MM.1S (cell line): ENCODE measurements around the gene CACNA1C.

Experiments
- DNase-seq: peaks from one replicate; pipeline ENCODE4 v3.0.0-alpha.2; 2015
- H2AFZ ChIP-seq: fragments of 300-600 bp; sonication (generic); 2 replicates; pipeline ENCODE4 v1.6.0; 2016; ENCODE audit warnings: antibody characterized with exemption, low read length
- H3F3A ChIP-seq: fragments of 300-600 bp; sonication (generic); 2 replicates; pipeline ENCODE4 v1.6.1; 2016; ENCODE audit warnings: mild to moderate bottlenecking, antibody characterized with exemption, low read length, moderate library complexity, mixed read lengths; ENCODE audit not compliant: insufficient read depth
- H3K27ac ChIP-seq: fragments of 300-600 bp; sonication (generic); 2 replicates; pipeline ENCODE4 v1.5.1; 2016; ENCODE audit warnings: mild to moderate bottlenecking, low read length
- H3K27me3 ChIP-seq: fragments of 300-600 bp; sonication (generic); replicated peaks from 2 replicates; pipeline ENCODE4 v1.6.0; 2016; ENCODE audit warnings: low read length; ENCODE audit not compliant: insufficient read depth
- H3K36me3 ChIP-seq: fragments of 300-600 bp; sonication (generic); replicated peaks from 2 replicates; pipeline ENCODE4 v1.6.1; 2016; ENCODE audit warnings: mild to moderate bottlenecking, low read length, mixed read lengths; ENCODE audit not compliant: insufficient read depth
- H3K4me1 ChIP-seq: fragments of 300-600 bp; sonication (generic); 2 replicates; pipeline ENCODE4 v1.6.1; 2016; ENCODE audit warnings: low read length, mixed read lengths
- H3K4me2 ChIP-seq: fragments of 300-600 bp; sonication (generic); 2 replicates; pipeline ENCODE4 v1.6.0; 2016; ENCODE audit warnings: low read depth, low read length
- H3K4me3 ChIP-seq: fragments of 300-600 bp; sonication (generic); 2 replicates; pipeline ENCODE4 v1.5.1; 2016; ENCODE audit warnings: low read length, mixed read lengths
- H3K79me2 ChIP-seq: fragments of 300-600 bp; sonication (generic); 2 replicates; pipeline ENCODE4 v1.6.1; 2016; ENCODE audit warnings: mixed run types, low read length, mixed read lengths
- H3K9ac ChIP-seq: fragments of 300-600 bp; sonication (generic); 2 replicates; pipeline ENCODE4 v1.6.1; 2016; ENCODE audit warnings: low read length, mixed read lengths
- H3K9me2 ChIP-seq: fragments of 300-600 bp; sonication (generic); replicated peaks from 2 replicates; pipeline ENCODE4 v1.6.1; 2016; ENCODE audit warnings: mild to moderate bottlenecking, low read length, mixed read lengths; ENCODE audit not compliant: insufficient read depth
- H3K9me3 ChIP-seq: fragments of 300-600 bp; sonication (generic); replicated peaks from 2 replicates; pipeline ENCODE4 v1.6.1; 2016; ENCODE audit warnings: mild to moderate bottlenecking, low read length, mixed read lengths; ENCODE audit not compliant: insufficient read depth
- H4K20me1 ChIP-seq: fragments of 300-600 bp; sonication (generic); 2 replicates; pipeline ENCODE4 v1.6.1; 2016; ENCODE audit warnings: mild to moderate bottlenecking, low read length, moderate library complexity, mixed read lengths; ENCODE audit not compliant: insufficient read depth
- EZH2 ChIP-seq: fragments of 300-600 bp; sonication (generic); optimal IDR thresholded peaks from 2 replicates; pipeline ENCODE3; 2017; ENCODE audit warnings: low read depth, mild to moderate bottlenecking, antibody characterized with exemption, low read length, mixed read lengths
- EZH2phosphoT487 ChIP-seq: fragments of 300-600 bp; sonication (generic); IDR thresholded peaks from 2 replicates; pipeline ENCODE4 v1.6.1; 2018; ENCODE audit warnings: antibody characterized with exemption, low read length
- TF ChIP-seq, protein P1 (sequence below): fragments of 300-600 bp; sonication (generic); IDR thresholded peaks from 2 replicates; pipeline ENCODE4 v1.5.1; 2016; ENCODE audit warnings: antibody characterized with exemption, low read length, mixed read lengths

The CACNA1C gene

GRCh38 chr12:2035431-2036055, 17.2 kb upstream of the CACNA1C start:
- TF ChIP-seq, protein P1, sequence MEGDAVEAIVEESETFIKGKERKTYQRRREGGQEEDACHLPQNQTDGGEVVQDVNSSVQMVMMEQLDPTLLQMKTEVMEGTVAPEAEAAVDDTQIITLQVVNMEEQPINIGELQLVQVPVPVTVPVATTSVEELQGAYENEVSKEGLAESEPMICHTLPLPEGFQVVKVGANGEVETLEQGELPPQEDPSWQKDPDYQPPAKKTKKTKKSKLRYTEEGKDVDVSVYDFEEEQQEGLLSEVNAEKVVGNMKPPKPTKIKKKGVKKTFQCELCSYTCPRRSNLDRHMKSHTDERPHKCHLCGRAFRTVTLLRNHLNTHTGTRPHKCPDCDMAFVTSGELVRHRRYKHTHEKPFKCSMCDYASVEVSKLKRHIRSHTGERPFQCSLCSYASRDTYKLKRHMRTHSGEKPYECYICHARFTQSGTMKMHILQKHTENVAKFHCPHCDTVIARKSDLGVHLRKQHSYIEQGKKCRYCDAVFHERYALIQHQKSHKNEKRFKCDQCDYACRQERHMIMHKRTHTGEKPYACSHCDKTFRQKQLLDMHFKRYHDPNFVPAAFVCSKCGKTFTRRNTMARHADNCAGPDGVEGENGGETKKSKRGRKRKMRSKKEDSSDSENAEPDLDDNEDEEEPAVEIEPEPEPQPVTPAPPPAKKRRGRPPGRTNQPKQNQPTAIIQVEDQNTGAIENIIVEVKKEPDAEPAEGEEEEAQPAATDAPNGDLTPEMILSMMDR = no peak
- TF ChIP-seq EZH2phosphoT487 = no peak
- no peak for TF ChIP-seq EZH2
- no peaks in the 10 kb centered on the region for H3K27me3 ChIP-seq
- H3K79me2 ChIP-seq = no peaks in the 10 kb centered on the region
- H2AFZ ChIP-seq = peak overlapping the region; percentile 95
- no peaks in the 10 kb centered on the region for H3K9me3 ChIP-seq
- no peak overlapping the region for H3K27ac ChIP-seq
- H3F3A ChIP-seq = no peaks in the 10 kb centered on the region
- H3K4me2 ChIP-seq = peak overlapping the region; percentile 97
- H4K20me1 ChIP-seq = no peaks in the 10 kb centered on the region
- no peaks in the 10 kb centered on the region for H3K36me3 ChIP-seq
- H3K9me2 ChIP-seq = no peaks in the 10 kb centered on the region
- DNase-seq = no peak
- H3K9ac ChIP-seq = no peak overlapping the region
- peak overlapping the region; percentile 60 for H3K4me3 ChIP-seq
- H3K4me1 ChIP-seq = 0 out of 2 replicates have a peak, but pooled peaks cover 4% of the 10 kb centered on the region

DNA sequence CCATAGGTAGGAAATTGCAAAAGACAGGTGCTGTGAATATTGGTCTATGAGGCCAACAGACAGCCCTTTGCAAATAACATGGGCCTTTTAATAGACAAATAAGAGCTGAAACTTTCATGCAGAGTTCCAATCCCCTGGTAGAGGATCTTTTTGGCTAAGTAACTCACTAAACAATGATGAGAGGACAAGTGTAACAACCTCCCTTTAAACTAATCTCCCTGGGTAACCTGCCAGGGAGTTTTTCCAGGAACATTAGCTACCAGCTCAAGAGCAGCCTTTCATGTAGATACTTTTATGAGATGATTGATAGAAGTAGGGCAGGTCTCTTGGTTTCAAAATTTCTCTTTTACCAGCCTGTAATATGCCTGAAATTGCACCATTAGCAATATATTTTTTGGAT, 13.8 kb upstream of the CACNA1C start:
- no peak for DNase-seq
- Histone ChIP-seq H3K4me3 (no peak overlapping the region), H2AFZ (no peak overlapping the region), H3K36me3 (no peaks in the 10 kb centered on the region), H3K27ac (no peak overlapping the region), H3K9me2 (no peaks in the 10 kb centered on the region), H3K79me2 (no peaks in the 10 kb centered on the region), H3F3A (no peaks in the 10 kb centered on the region), H3K4me2 (no peak overlapping the region), H3K9me3 (no peaks in the 10 kb centered on the region), H3K27me3 (no peaks in the 10 kb centered on the region), H4K20me1 (no peaks in the 10 kb centered on the region), H3K9ac (no peak overlapping the region), H3K4me1 (0 out of 2 replicates have a peak, but pooled peaks cover 4% of the 10 kb centered on the region)
- TF ChIP-seq EZH2phosphoT487 = no peak
- TF ChIP-seq, protein P1 = no peak
- no peak for TF ChIP-seq EZH2

- Histone ChIP-seq H3K27me3 (no peaks in the 10 kb centered on the region), H3K27ac (no peak overlapping the region), H3K36me3 (no peaks in the 10 kb centered on the region), H3K9ac (no peak overlapping the region), H2AFZ (no peak overlapping the region), H3F3A (no peaks in the 10 kb centered on the region), H4K20me1 (no peaks in the 10 kb centered on the region), H3K9me3 (no peaks in the 10 kb centered on the region), H3K4me1 (no peaks in the 10 kb centered on the region), H3K9me2 (no peaks in the 10 kb centered on the region), H3K79me2 (no peaks in the 10 kb centered on the region), H3K4me3 (no peak overlapping the region), H3K4me2 (no peak overlapping the region)
- DNase-seq = no peak
- TF ChIP-seq, protein P1 = no peak
- no peak for TF ChIP-seq EZH2
- TF ChIP-seq EZH2phosphoT487 = no peak
Observed at GRCh38 chr12:2043054-2043453, 9.7 kb upstream of the CACNA1C start.
